RWPE1 (cell line): ENCODE measurements around the gene EEF1AKMT2.

Experiments used
- CTCF ChIA-PET: fragments of 350-600 bp; sonication (Branson Sonifier 250); formaldehyde crosslinking; extraction: SDS; loops from one replicate; lab custom pipeline; 2021; lab: Yijun Ruan, JAX
- POLR2A ChIA-PET: fragments of 400-600 bp; formaldehyde crosslinking; extraction: SDS; loops from one replicate; lab custom pipeline; 2020; ENCODE audit warnings: antibody characterized with exemption; ENCODE audit not compliant: low non-redundant PET; lab: Yijun Ruan, JAX
- DNase-seq: peaks from one replicate; pipeline ENCODE4 v3.0.0; 2012; ENCODE audit warnings: low spot score
- H3K27ac ChIP-seq: fragments of 450-650 bp; 2 replicates; pipeline ENCODE4 v1.5.1; 2017
- CTCF ChIP-seq: fragments of 450-650 bp; conservative IDR thresholded peaks from 2 replicates; pipeline ENCODE4 v1.5.1; 2017; ENCODE audit warnings: low read depth, mild to moderate bottlenecking

Gene EEF1AKMT2

GRCh38 chr10:124763267-124763666, 28.4 kb downstream of the EEF1AKMT2 start:
- POLR2A ChIA-PET = no interaction called here
- H3K27ac ChIP-seq = no peak overlapping the region
- DNase-seq = no peak
- no peak for TF ChIP-seq CTCF
- CTCF ChIA-PET = interaction anchor here (0.6 to 1.0 kb wide), 2 partner anchors 233 to 977 kb away, joined by 3 read pairs; no protein-coding TSS in a partner anchor

- no peak for DNase-seq
- H3K27ac ChIP-seq = no peak overlapping the region
- TF ChIP-seq CTCF = no peak
- CTCF ChIA-PET = interaction anchor here (0.6 kb wide), 1 partner anchor 174 kb away, joined by 3 read pairs; no protein-coding TSS in a partner anchor
- POLR2A ChIA-PET = no interaction called here
Observed at GRCh38 chr10:124762281-124762680, 29.4 kb downstream of the EEF1AKMT2 start.

GRCh38 chr10:124756156-124756903, 35.4 kb downstream of the EEF1AKMT2 start:
- TF ChIP-seq CTCF = no peak
- H3K27ac ChIP-seq = no peak overlapping the region
- CTCF ChIA-PET = interaction anchor here (0.6 to 0.7 kb wide), 3 partner anchors 9 to 261 kb away, joined by 3 to 5 read pairs (median 3); no protein-coding TSS in a partner anchor
- POLR2A ChIA-PET = no interaction called here
- no peak for DNase-seq

GRCh38 chr10:124755581-124755980, 36.1 kb downstream of the EEF1AKMT2 start:
- POLR2A ChIA-PET = no interaction called here

GRCh38 chr10:124754227-124754626, 37.5 kb downstream of the EEF1AKMT2 start:
- no peak overlapping the region for H3K27ac ChIP-seq
- ChIA-PET POLR2A (interaction anchor here (0.6 kb wide), 1 partner anchor 207 kb away, joined by 3 read pairs; no protein-coding TSS in a partner anchor), CTCF (no interaction called here)
- no peak for DNase-seq
- TF ChIP-seq CTCF = no peak

More at GRCh38 chr10:124755581-124755980, 36.1 kb downstream of the EEF1AKMT2 start:
- CTCF ChIA-PET = no interaction called here
- no peak overlapping the region for H3K27ac ChIP-seq
- TF ChIP-seq CTCF = no peak
- no peak for DNase-seq

- ChIA-PET POLR2A (interaction anchor here (1.0 kb wide), 1 partner anchor 17 kb away, joined by 3 read pairs; no protein-coding TSS in a partner anchor), CTCF (interaction anchor here (0.7 to 1.5 kb wide), 3 partner anchors 210 to 236 kb away, joined by 4 to 7 read pairs (median 4); no protein-coding TSS in a partner anchor)
- H3K27ac ChIP-seq = no peak overlapping the region
- TF ChIP-seq CTCF = no peak
- no peak for DNase-seq
Observed at GRCh38 chr10:124748953-124749645, 42.6 kb downstream of the EEF1AKMT2 start.
